Right lobe of liver (tissue), 4 donors: ENCODE results near the gene NOXO1.

Experiments
- CTCF ChIP-seq, 4 donors: fragments of 200-600 bp in 3 of 4; fragments of 450-650 bp in 1 of 4; IDR thresholded peaks; one replicate each; pipeline versions ENCODE4 v1.5.1 to v1.8.0; 2016 to 2022; ENCODE audit warnings: antibody characterized with exemption in 4 of 4, mild to moderate bottlenecking in 2 of 4
- POLR2A ChIP-seq: fragments of 450-650 bp; IDR thresholded peaks from one replicate; pipeline ENCODE4 v1.6.1; 2017; ENCODE audit warnings: antibody characterized with exemption, mild to moderate bottlenecking
- donor health status: DM: no; HTN: no; CAD: no.
- donor health status: DM: no; HTN: no; CAD: no.
- donor health status: DM: no; HTN: yes; CAD: no.

GRCh38 chr16:1940273-1941161, 40.8 kb downstream of the NOXO1 start:
- TF ChIP-seq CTCF (IDR thresholded peaks at IDR 0.05) (no peak), POLR2A (peak; percentile 87)
